HEK293 (cell line): ENCODE results near the gene DYNLT4.
A peak's percentile ranks its signal among the peaks of the same experiment; 100 is the strongest.

Experiments
- CTCF ChIA-PET: fragments of 350-600 bp; formaldehyde crosslinking; extraction: SDS; loops from one replicate; lab custom pipeline; 2021; ENCODE audit warnings: antibody characterized with exemption; lab: Yijun Ruan, JAX
- POLR2A ChIA-PET: fragments of 300-600 bp; formaldehyde crosslinking; extraction: SDS; loops from one replicate; lab custom pipeline; 2020; ENCODE audit warnings: antibody characterized with exemption, inconsistent platforms; lab: Yijun Ruan, JAX
- H3K27ac ChIP-seq: fragments of 200-500 bp; sonication (Bioruptor generic); 2 replicates; pipeline ENCODE4 v1.5.1; 2014; ENCODE audit warnings: low read depth, low read length, control low read depth, inconsistent platforms; ENCODE audit errors: extremely low read depth
- H3K36me3 ChIP-seq, 2 experiments: fragments of 200-500 bp in 1 of 2; sonication (Bioruptor generic) in 1 of 2; 1 replicate in 1 of 2; 2 replicates in 1 of 2; pipeline ENCODE4 v1.5.1; 2014 to 2017; ENCODE audit warnings: inconsistent platforms in 2 of 2, low read length in 2 of 2; ENCODE audit not compliant: control insufficient read depth in 2 of 2, insufficient read depth in 1 of 2
- H3K4me1 ChIP-seq: fragments of 200-500 bp; sonication (Bioruptor generic); 2 replicates; pipeline ENCODE4 v1.5.1; 2014; ENCODE audit warnings: mild to moderate bottlenecking, low read length, inconsistent platforms; ENCODE audit not compliant: control insufficient read depth, insufficient read depth
- H3K4me3 ChIP-seq: 2 replicates; pipeline ENCODE4 v1.5.1; 2011; ENCODE audit warnings: low read depth, mild to moderate bottlenecking, control low read depth, low read length, moderate library complexity
- H3K9me3 ChIP-seq: fragments of 200-500 bp; sonication (Bioruptor generic); 2 replicates; pipeline ENCODE4 v1.5.1; 2014; ENCODE audit warnings: low read depth, low read length, inconsistent platforms; ENCODE audit not compliant: control insufficient read depth, insufficient read depth
- EGR2 ChIP-seq: fragments of 450-650 bp; formaldehyde crosslinking; IDR thresholded peaks from 2 replicates; pipeline ENCODE4 v1.5.1; 2016; ENCODE audit warnings: low read depth, missing biosample characterization, missing genetic modification characterization
- SCRT1 ChIP-seq: fragments of 450-650 bp; formaldehyde crosslinking; IDR thresholded peaks from 2 replicates; pipeline ENCODE4 v1.5.1; 2016; ENCODE audit warnings: missing biosample characterization, missing genetic modification characterization, borderline replicate concordance
- SCRT2 ChIP-seq: fragments of 450-650 bp; formaldehyde crosslinking; IDR thresholded peaks from 2 replicates; pipeline ENCODE4 v1.5.1; 2016; ENCODE audit warnings: missing biosample characterization, missing genetic modification characterization
- ZBTB48 ChIP-seq: fragments of 450-650 bp; formaldehyde crosslinking; IDR thresholded peaks from 2 replicates; pipeline ENCODE4 v1.5.1; 2016; ENCODE audit warnings: missing biosample characterization, missing genetic modification characterization
- ZNF138 ChIP-seq: fragments of 450-650 bp; formaldehyde crosslinking; IDR thresholded peaks from 2 replicates; pipeline ENCODE4 v1.5.1; 2016; ENCODE audit warnings: missing biosample characterization, missing genetic modification characterization, borderline replicate concordance
- ZNF140 ChIP-seq: fragments of 450-650 bp; formaldehyde crosslinking; IDR thresholded peaks from 2 replicates; pipeline ENCODE4 v1.5.1; 2016; ENCODE audit warnings: missing biosample characterization, missing genetic modification characterization
- ZNF202 ChIP-seq: fragments of 450-650 bp; formaldehyde crosslinking; IDR thresholded peaks from 2 replicates; pipeline ENCODE4 v1.5.1; 2016; ENCODE audit warnings: missing biosample characterization, missing genetic modification characterization, borderline replicate concordance
- ZNF292 ChIP-seq: fragments of 450-650 bp; formaldehyde crosslinking; IDR thresholded peaks from 2 replicates; pipeline ENCODE4 v1.5.1; 2016; ENCODE audit warnings: low read depth, missing biosample characterization, missing genetic modification characterization, borderline replicate concordance
- ZNF391 ChIP-seq: fragments of 450-650 bp; formaldehyde crosslinking; IDR thresholded peaks from 2 replicates; pipeline ENCODE4 v1.5.1; 2016; ENCODE audit warnings: low read depth, missing biosample characterization, missing genetic modification characterization, borderline replicate concordance
- ZNF529 ChIP-seq: fragments of 450-650 bp; formaldehyde crosslinking; IDR thresholded peaks from 2 replicates; pipeline ENCODE4 v1.5.1; 2017; ENCODE audit warnings: missing genetic modification characterization, missing biosample characterization; ENCODE audit not compliant: insufficient replicate concordance
- ZNF560 ChIP-seq: fragments of 450-650 bp; formaldehyde crosslinking; IDR thresholded peaks from 2 replicates; pipeline ENCODE4 v1.5.1; 2017; ENCODE audit warnings: missing biosample characterization, missing genetic modification characterization, borderline replicate concordance
- ZNF629 ChIP-seq: fragments of 450-650 bp; formaldehyde crosslinking; IDR thresholded peaks from 2 replicates; pipeline ENCODE4 v1.5.1; 2017; ENCODE audit warnings: missing biosample characterization, missing genetic modification characterization
- ZNF707 ChIP-seq: fragments of 450-650 bp; formaldehyde crosslinking; IDR thresholded peaks from 2 replicates; pipeline ENCODE4 v1.5.1; 2016; ENCODE audit warnings: missing biosample characterization, missing genetic modification characterization
- ZNF777 ChIP-seq: fragments of 450-650 bp; formaldehyde crosslinking; IDR thresholded peaks from 2 replicates; pipeline ENCODE4 v1.5.1; 2017; ENCODE audit warnings: missing biosample characterization, missing genetic modification characterization, borderline replicate concordance
- TF ChIP-seq, protein P1 (sequence below): fragments of 450-650 bp; formaldehyde crosslinking; conservative IDR thresholded peaks from 2 replicates; pipeline ENCODE4 v1.5.1; 2016; ENCODE audit warnings: low read depth, missing biosample characterization, missing genetic modification characterization
- TF ChIP-seq, protein P2 (sequence below): fragments of 450-650 bp; formaldehyde crosslinking; IDR thresholded peaks from 2 replicates; pipeline ENCODE4 v1.5.1; 2016; ENCODE audit warnings: missing biosample characterization, missing genetic modification characterization
- TF ChIP-seq, protein P3 (sequence below): fragments of 450-650 bp; formaldehyde crosslinking; IDR thresholded peaks from 2 replicates; pipeline ENCODE4 v1.5.1; 2016; ENCODE audit warnings: missing biosample characterization, missing genetic modification characterization, low read depth
- TF ChIP-seq, protein P4 (sequence below): fragments of 450-650 bp; formaldehyde crosslinking; IDR thresholded peaks from 2 replicates; pipeline ENCODE4 v1.5.1; 2016; ENCODE audit warnings: missing biosample characterization, missing genetic modification characterization, borderline replicate concordance
- TF ChIP-seq, protein P5 (sequence below): fragments of 450-650 bp; formaldehyde crosslinking; IDR thresholded peaks from 2 replicates; pipeline ENCODE4 v1.5.1; 2017; ENCODE audit warnings: missing biosample characterization, missing genetic modification characterization

DYNLT4 gene

DNA sequence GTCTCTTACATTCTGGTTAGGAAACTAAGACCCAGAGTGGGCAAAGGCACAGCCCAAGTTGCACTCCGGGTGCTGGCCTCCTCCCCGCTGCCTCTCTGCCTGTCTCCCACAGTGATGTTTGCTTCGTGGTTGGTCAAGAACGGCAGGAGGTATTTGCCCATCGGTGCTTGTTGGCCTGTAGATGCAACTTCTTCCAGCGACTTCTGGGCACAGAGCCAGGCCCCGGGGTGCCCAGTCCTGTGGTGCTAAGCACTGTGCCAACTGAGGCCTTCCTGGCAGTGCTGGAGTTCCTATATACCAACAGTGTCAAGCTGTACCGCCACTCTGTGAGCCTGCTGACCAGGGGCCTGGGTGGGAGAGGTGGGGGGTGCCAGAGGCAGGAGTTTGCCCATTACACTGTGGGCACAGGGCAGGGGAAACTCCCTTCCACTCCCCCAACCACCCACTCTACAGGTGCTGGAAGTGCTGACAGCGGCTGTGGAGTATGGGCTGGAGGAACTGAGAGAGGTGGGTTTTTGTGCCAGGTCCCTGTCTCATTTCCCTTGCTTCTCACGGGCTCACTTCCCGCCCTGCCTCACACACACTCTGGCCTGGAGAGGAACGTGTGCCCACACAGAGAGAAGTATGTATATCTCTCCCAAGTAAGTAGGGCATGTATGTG is 3.1 kb upstream of the DYNLT4 start (continued):
- TF ChIP-seq, protein P1, sequence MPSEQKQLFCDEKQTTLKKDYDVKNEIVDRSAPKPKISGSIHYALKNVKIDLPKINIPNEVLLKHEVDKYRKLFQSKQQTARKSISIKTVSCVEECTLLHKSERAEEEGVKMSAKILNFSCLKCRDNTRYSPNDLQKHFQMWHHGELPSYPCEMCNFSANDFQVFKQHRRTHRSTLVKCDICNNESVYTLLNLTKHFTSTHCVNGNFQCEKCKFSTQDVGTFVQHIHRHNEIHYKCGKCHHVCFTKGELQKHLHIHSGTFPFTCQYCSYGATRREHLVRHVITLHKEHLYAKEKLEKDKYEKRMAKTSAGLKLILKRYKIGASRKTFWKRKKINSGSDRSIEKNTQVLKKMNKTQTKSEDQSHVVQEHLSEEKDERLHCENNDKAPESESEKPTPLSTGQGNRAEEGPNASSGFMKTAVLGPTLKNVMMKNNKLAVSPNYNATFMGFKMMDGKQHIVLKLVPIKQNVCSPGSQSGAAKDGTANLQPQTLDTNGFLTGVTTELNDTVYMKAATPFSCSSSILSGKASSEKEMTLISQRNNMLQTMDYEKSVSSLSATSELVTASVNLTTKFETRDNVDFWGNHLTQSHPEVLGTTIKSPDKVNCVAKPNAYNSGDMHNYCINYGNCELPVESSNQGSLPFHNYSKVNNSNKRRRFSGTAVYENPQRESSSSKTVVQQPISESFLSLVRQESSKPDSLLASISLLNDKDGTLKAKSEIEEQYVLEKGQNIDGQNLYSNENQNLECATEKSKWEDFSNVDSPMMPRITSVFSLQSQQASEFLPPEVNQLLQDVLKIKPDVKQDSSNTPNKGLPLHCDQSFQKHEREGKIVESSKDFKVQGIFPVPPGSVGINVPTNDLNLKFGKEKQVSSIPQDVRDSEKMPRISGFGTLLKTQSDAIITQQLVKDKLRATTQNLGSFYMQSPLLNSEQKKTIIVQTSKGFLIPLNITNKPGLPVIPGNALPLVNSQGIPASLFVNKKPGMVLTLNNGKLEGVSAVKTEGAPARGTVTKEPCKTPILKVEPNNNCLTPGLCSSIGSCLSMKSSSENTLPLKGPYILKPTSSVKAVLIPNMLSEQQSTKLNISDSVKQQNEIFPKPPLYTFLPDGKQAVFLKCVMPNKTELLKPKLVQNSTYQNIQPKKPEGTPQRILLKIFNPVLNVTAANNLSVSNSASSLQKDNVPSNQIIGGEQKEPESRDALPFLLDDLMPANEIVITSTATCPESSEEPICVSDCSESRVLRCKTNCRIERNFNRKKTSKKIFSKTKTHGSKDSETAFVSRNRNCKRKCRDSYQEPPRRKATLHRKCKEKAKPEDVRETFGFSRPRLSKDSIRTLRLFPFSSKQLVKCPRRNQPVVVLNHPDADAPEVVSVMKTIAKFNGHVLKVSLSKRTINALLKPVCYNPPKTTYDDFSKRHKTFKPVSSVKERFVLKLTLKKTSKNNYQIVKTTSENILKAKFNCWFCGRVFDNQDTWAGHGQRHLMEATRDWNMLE = no peak
- TF ChIP-seq EGR2 (tag by site-specific recombination) (0 out of 2 replicates have a peak, but pooled peaks have one; percentile 22), ZNF629 (tag by site-specific recombination) (no peak), SCRT2 (tag by site-specific recombination) (peak; percentile 42; the same call in 1 of the 2 replicates), ZNF560 (tag by site-specific recombination) (no peak), ZNF140 (tag by site-specific recombination) (no peak), ZNF707 (tag by site-specific recombination) (no peak)
- TF ChIP-seq, protein P2, sequence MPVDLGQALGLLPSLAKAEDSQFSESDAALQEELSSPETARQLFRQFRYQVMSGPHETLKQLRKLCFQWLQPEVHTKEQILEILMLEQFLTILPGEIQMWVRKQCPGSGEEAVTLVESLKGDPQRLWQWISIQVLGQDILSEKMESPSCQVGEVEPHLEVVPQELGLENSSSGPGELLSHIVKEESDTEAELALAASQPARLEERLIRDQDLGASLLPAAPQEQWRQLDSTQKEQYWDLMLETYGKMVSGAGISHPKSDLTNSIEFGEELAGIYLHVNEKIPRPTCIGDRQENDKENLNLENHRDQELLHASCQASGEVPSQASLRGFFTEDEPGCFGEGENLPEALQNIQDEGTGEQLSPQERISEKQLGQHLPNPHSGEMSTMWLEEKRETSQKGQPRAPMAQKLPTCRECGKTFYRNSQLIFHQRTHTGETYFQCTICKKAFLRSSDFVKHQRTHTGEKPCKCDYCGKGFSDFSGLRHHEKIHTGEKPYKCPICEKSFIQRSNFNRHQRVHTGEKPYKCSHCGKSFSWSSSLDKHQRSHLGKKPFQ = no peak
- TF ChIP-seq, protein P3, sequence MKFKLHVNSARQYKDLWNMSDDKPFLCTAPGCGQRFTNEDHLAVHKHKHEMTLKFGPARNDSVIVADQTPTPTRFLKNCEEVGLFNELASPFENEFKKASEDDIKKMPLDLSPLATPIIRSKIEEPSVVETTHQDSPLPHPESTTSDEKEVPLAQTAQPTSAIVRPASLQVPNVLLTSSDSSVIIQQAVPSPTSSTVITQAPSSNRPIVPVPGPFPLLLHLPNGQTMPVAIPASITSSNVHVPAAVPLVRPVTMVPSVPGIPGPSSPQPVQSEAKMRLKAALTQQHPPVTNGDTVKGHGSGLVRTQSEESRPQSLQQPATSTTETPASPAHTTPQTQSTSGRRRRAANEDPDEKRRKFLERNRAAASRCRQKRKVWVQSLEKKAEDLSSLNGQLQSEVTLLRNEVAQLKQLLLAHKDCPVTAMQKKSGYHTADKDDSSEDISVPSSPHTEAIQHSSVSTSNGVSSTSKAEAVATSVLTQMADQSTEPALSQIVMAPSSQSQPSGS (tag by site-specific recombination) = no peak

DNA sequence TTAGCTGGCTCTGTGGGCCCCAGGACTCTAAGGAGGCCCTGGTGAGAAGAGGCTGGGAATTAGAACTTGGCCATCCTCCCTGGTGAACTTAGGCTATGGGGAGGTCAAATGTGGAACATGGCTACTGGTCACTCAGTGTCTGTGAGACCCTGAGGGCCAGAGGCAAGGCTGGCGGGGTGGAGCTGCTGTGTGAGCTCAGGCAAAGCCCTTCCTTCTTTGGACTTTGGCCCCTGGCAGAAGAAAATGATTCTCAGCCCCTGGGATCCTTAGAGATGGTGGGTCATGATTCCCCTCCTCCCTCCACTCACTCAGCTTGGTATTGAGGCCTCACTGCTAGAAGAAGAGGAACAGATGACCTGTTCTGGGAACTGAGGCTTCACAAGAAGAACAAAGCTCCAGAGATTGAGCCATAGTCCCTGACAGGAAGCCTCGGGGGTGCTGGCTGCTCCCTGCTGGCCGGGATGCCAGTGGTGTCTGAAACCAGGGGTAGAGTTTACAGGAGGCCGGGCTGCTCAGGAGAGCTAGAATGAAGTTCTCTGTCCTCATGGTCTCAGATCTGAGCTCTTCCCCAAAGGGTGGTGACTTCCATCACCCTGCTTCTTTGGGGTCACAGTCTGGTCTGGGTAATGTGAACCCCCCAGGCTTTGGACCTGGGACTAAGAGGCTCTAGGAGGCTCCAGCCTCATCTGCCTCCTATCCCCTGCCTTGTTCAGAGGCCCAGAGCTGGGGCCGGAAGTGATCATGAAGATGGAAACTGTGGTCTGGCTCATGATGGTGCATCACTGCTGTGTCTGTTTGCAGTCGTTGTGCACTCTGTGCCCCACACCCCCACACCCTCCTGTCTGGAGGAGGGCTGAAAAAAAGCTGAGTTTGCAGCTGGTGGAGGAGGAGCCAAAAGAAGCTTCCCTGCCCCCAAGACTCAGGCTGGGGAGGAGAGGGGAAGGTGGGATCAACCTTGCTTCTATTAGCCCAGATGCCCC is 2.1 kb upstream of the DYNLT4 start:
- ChIA-PET CTCF (interaction anchor here (0.6 to 2.0 kb wide), 13 partner anchors 8 to 493 kb away, joined by 3 to 13 read pairs (median 4); partner anchors contain the start of genes PLK3 and UROD), POLR2A (interaction anchor here (0.7 to 4.0 kb wide), 15 partner anchors 9 to 539 kb away, joined by 3 to 84 read pairs (median 7); partner anchors contain the start of genes EIF2B3, HECTD3, MUTYH and PLK3)
- H3K4me1 ChIP-seq = peaks cover 19% of the 10 kb centered on the region
- peak overlapping the region; percentile 33 for H3K4me3 ChIP-seq
- H3K9me3 ChIP-seq = no peaks in the 10 kb centered on the region
- peak overlapping the region; percentile 72 for H3K27ac ChIP-seq
- H3K36me3 ChIP-seq = peaks cover 0 to 45% of the 10 kb centered on the region in 2 experiments; a peak in 1 of 3 replicates
- TF ChIP-seq ZNF391 (tag by site-specific recombination) (no peak), ZNF529 (tag by site-specific recombination) (no peak), ZNF138 (no peak), ZNF777 (tag by site-specific recombination) (no peak), ZNF292 (tag by site-specific recombination) (no peak), ZBTB48 (0 out of 2 replicates have a peak, but pooled peaks have one; percentile 33), EGR2 (tag by site-specific recombination) (peak; percentile 81), ZNF202 (tag by site-specific recombination) (no peak), SCRT1 (tag by site-specific recombination) (no peak)
- TF ChIP-seq, protein P4, sequence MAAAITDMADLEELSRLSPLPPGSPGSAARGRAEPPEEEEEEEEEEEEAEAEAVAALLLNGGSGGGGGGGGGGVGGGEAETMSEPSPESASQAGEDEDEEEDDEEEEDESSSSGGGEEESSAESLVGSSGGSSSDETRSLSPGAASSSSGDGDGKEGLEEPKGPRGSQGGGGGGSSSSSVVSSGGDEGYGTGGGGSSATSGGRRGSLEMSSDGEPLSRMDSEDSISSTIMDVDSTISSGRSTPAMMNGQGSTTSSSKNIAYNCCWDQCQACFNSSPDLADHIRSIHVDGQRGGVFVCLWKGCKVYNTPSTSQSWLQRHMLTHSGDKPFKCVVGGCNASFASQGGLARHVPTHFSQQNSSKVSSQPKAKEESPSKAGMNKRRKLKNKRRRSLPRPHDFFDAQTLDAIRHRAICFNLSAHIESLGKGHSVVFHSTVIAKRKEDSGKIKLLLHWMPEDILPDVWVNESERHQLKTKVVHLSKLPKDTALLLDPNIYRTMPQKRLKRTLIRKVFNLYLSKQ (tag by site-specific recombination) = no peak
- TF ChIP-seq, protein P5, sequence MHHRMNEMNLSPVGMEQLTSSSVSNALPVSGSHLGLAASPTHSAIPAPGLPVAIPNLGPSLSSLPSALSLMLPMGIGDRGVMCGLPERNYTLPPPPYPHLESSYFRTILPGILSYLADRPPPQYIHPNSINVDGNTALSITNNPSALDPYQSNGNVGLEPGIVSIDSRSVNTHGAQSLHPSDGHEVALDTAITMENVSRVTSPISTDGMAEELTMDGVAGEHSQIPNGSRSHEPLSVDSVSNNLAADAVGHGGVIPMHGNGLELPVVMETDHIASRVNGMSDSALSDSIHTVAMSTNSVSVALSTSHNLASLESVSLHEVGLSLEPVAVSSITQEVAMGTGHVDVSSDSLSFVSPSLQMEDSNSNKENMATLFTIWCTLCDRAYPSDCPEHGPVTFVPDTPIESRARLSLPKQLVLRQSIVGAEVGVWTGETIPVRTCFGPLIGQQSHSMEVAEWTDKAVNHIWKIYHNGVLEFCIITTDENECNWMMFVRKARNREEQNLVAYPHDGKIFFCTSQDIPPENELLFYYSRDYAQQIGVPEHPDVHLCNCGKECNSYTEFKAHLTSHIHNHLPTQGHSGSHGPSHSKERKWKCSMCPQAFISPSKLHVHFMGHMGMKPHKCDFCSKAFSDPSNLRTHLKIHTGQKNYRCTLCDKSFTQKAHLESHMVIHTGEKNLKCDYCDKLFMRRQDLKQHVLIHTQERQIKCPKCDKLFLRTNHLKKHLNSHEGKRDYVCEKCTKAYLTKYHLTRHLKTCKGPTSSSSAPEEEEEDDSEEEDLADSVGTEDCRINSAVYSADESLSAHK (tag by site-specific recombination) = no peak
